Measurements from ENCODE around the gene PAPPA.

The PAPPA gene

GRCh38 chr9:116153765-116154333, at the start of gene PAPPA:
Gene PAPPA (plus strand): TSS chr9:116153791. CDS start chr9:116154173, 382 bp downstream.
- DNase-seq = no peak

DNA sequence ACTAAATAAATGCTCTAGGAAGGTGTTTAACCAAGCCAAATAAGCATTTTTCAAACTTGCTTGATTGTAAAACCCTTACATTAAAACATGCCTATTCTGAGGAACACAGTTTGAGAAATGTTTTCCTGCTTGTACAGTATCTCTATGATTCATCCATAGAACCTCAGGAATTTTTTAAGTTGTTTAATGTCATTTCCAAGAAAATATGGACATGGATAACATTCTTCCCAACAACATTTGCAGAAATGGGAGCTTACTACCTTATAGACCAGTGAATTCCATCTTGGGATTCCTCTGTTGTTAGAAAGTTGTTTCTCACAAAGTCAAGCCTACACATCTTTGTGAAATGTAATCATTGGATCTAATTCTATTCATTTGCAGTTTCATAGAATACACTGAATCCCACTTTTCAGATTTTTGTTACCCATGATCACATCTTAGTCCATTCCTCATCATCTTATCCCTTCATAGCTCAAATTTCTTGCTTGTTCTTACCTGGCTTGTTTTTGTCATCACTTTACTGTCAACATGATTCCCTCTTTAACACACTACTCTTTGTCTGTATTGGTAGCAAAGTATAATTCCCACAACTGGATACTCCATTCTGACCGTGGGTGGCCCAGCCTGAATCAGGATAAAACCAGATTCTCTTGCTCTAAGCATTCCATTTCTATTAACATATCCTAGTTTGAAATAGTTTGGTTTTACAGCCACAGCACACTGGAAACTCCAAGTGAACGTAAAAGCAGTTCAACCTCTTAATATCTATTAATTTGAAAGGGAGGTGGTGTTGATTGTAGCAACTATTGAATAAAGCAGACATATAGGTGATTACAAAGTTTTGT, 49.4 kb upstream of the PAPPA start:
- DNase-seq = no peak

- no peak for DNase-seq
These were observed 41.4 kb upstream of the PAPPA start for GRCh38 chr9:116112236-116112635.

DNA sequence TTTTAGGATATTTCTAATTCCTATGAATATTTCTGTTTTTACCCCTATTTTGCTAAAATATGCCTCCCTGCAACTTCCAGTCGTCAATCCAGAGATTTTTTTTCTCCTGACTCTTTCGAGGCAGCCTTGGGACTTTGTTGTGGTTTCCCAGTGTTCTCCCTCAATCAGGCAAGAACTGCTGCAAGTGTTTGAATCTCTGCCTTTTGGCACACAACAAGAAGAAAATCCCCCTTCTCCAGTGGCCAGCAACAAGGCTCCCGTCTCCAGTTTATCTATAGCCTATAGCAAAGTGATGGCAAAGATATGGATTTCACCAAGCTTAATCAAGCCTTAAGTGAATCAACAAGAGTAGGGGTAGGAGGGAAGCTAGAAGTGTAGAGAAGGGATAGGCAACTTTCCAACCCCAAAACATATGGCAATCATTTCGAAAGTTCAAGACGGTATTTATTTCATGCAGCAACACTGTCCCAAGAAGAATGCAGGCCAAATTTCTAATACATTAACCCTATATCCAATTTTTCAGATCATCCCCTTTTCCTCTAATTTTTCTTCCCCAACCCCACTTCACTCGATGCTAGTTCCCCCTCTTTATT, 37.7 kb upstream of the PAPPA start:
- DNase-seq = no peak

DNA sequence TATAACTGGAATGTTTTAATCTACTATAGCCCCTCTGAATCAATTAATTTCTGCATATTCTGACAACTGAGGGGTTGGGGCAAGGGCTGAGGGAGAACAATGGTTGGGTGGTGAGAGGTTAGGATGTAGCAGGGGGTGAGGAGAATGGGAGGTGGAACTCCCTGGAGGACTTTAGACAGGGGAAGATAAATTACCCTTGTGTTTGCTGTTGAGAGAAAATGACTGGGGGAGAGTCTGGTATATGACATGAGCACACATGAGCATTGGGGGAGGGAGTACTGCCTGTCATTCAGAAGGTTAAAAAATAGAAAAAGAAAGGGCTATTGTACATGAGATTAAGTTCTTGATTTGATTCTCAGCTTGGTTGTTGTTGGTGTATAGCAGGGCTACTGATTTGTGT, 37.2 kb upstream of the PAPPA start:
- DNase-seq = no peak

DNA sequence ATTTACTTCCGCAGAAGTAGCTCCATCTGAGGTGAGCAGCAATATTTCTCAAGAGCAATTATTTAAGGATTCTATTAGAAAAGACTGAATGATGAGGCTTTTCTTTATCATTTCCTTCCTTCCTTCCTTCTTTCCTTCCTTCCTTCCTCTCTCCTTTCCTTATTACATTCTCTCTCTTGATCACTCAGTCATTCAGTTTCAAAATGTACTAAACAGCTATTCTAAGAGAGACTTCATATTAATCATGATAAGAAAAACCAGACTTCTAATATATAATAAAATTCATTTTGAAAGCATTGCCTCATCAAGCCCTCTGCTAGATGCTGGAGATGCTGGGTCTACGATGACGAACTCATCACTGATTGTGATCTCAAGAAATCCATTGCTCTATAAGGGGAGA, 30.4 kb upstream of the PAPPA start:
- DNase-seq = no peak

DNA sequence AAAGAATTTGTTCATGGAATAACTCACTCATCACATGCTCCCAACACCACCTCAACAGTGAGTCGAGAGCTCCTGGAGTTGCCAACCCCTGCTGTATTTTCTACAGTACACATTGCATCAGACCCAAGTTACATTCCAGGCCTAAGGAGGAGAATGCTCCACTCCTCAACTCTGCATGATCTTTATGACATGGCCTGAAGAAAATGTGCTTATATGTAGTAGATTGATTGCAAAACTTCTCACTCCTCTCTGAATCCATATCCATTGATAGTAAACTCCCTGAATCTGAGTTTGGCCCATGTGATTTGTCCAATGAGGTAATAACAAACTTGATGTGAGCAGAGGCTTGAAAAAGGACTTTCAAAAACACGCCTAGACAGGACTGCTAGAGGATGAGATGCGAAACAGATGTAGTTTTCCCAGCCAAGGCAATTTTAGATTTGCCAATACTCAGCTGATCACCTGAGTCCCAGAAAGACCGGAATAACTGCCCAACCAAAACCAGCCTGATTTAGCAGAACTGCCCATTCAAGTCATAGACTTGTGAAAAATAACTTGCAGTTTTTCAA, 29.0 kb upstream of the PAPPA start:
- DNase-seq = no peak

DNA sequence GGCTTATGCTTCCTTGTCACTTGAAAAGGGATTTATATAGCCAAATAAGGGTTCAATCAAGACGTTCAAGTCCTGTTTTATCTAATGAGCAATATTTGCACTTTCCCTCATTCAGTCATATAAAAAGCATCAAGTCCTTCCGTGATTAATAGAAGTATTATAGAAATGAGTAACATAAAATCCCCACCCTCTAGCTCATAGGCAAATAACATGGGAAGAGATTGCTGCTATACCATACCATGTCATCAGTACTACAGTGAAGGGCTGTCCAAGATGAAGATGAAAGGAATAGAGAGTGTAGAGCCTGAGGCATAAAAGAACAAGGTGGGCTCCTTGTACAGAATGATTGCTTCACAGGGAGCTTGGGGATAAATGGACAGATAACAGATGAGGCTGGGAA, 20.4 kb upstream of the PAPPA start:
- no peak for DNase-seq

- no peak for DNase-seq
These were observed 18.6 kb upstream of the PAPPA start for GRCh38 chr9:116134975-116135374.

- no peak for DNase-seq
These were observed 16.6 kb upstream of the PAPPA start for GRCh38 chr9:116137010-116137409.

DNA sequence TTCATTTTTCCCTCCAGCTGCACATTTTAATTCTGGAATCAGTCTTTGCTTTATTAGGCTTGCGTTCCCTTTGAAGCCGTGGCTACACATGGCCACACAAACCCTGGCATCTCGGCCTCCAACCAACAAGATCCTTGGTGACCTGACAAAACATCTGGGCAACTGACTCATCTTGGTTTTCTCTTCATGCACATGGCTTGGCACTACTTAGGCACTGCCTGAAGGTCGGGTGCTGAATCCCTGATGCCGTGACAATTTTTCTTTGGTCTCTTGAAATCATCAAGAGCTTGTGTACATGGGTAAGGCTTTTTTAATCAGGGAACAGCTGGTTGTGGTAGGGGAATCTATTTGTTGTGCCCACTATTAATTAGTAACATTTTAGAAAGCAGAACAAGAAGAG, 16.0 kb upstream of the PAPPA start:
- DNase-seq = no peak

DNA sequence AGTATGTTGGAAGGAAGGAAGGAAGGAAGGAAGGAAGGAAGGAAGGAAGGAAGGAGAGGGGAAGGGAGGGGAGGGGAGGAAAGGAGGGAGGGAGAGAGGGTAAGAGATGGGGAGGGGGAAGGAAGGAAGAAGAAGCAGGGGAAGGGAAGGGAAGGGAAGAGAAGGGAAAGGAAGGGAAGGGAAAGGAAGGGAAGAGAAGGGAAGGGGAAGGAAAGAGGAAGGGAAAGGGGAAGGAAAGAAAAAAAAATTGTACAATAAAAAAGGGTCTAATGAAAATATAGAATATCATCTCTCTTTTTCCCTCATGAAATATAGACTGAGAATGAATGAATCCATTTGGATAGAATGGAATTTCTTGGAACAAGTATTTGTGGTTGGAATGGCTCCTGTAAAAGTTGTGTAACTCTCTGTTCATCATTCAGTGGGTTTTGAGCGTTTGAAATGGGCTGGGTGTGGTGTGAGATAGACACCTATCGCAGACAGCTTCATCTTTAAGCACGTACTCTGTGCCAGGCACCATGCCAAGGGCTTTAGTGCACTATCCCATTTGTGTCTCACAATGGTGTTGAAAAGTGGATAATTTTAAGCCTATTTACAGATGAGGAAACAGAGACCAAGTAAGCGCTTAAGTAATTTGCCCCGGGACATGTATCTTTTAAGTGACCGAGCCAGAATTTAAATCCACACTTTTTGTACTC, 11.6 kb upstream of the PAPPA start:
- no peak for DNase-seq

DNA sequence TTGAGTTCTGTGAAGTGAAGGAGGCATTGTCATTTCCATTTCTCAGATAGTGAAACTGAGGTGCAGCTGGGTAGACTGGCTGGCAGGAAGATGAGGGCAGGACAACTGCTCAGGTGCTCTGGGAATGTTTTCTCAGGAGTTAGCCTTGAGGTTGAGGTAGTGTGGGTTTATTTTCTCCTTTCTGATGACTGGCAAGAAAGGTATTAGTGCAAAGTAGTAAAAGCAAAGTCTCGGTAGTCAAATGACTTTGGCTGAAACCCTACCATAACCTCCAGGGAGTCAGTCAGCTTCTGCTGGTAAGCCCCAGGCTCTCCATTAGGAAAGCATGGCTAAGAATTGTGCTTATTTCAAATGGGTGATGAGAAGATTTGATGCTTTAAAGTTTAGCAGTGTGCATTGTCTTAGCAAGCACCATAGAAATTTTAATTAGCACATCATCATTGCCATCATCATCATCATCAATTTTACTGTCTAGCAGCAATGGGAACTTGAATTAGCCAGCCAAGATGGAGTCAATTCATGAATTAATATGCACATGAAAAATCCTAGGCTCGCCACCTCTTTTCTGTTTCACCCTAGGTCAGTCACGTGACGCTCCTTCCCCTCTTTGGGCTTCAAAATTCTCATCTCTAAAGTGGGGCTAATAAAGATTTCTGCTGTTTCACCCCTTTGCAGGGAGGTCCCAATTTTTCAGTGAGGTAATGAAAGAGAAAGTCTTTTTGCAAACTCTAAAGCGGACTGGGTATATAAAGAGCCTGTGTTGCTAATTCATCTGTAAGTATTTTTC, 10.7 kb upstream of the PAPPA start:
- no peak for DNase-seq

- no peak for DNase-seq
These were observed 9.6 kb upstream of the PAPPA start for GRCh38 chr9:116144038-116144437.

- no peak for DNase-seq
These were observed 9.0 kb upstream of the PAPPA start for GRCh38 chr9:116144555-116144954.

GRCh38 chr9:116145036-116145435, 8.6 kb upstream of the PAPPA start:
- no peak for DNase-seq

DNA sequence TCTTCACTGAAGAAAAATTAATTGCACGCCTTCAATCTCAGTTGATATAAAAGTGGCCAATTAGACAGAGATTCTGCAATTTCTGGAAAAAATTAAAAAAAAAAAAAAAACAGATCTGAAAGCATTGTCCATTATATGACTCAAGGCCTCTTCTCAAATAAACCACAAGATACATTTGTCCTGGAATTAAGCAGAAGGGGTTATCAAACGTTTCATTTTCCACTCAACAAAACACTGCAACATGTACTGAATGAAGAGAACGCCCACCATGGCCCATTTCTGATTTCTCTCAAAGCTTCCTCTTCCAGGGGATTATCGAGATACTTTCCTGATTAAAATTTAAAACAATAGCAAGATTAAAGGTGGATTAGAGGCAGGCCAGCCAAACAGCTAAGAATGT, 5.8 kb upstream of the PAPPA start:
- no peak for DNase-seq

DNA sequence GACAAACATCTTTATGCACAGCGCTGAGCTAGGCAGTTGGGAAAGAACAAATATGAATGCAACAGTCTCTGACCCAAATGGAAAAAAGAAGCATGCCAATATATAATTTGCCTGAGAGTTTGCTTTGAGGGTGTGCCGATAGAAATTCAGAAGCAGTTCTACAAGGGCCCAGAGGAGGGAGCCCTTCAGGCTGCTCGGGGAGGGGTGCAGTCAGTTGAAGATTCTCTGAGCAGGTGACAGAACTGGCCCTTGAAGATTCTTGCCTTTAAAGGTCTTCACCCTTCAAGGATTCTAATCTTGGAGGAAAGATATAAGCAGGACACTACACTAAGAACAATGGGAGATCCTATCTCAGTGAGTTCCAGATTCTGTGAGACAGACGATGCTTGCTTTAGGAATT, 3.7 kb upstream of the PAPPA start:
- DNase-seq = no peak

- no peak for DNase-seq
These were observed 2.4 kb upstream of the PAPPA start for GRCh38 chr9:116151199-116151598.

- DNase-seq = no peak
These were observed 1.6 kb upstream of the PAPPA start for GRCh38 chr9:116151966-116152381.

- DNase-seq = no peak
These were observed 1.2 kb upstream of the PAPPA start for GRCh38 chr9:116152390-116152789.

- no peak for DNase-seq
These were observed 438 bp upstream of the PAPPA start for GRCh38 chr9:116152941-116153764.

Measured in inflammatory macrophage treated with lipopolysaccharide for 1 hour (primary cell).